HG02759 (cell line): ENCODE measurements around the gene ZNF207.
"Not testable (repeated sequence)": the region's sequence is repeated elsewhere in the genome, so short reads cannot be mapped to it uniquely, and the experiment has no call there.

ENCODE experiments used
- ATAC-seq: cut with Tn5 transposase; IDR thresholded peaks from one replicate; pipeline ENCODE4 v1.9.1; 2021; ENCODE audit warnings: mild to moderate bottlenecking, moderate library complexity; ENCODE audit not compliant: unreplicated experiment

ZNF207 gene

DNA sequence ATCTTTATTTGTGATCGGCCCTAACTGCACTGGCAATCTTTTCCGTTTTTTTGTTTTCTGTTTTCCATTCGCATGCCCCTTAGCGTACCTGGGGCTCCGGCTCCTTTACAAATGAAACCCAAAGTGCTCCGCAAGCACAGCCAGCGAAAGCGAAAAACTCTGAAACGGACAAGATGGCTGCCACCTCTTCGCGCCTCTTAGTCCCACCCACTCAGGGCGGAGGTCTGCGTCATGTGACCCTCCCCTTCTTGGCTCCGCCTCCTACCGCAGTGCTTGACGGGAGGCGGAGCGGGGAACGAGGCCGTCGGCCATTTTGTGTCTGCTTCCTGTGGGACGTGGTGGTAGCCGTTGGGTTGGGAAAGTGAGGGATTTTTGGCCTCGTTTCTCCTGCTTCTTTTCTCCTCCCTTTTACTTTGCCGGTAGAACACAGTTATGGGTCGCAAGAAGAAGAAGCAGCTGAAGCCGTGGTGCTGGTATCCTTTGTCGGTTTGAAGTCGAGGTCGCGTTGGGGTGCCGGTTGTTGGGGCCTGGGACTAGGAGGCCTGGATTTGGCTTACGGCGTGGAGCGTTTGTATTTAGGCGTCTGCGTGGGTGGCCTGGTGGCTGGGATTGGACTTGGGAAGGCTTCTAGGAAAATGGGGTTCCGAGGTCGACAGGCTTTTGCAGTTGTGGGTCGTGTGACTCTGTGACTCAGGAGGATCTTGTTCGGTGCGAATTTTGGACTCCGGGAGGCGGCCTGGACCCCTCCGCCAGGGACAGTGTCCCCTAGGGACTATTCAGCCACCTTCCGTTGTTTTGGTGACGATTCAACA, at the start of gene ZNF207:
Gene ZNF207 (plus strand): TSS at position 304 of the 812 bp plus-strand sequence. CDS start 129 bp downstream, at position 433.
- ATAC-seq: peak; percentile 94

DNA sequence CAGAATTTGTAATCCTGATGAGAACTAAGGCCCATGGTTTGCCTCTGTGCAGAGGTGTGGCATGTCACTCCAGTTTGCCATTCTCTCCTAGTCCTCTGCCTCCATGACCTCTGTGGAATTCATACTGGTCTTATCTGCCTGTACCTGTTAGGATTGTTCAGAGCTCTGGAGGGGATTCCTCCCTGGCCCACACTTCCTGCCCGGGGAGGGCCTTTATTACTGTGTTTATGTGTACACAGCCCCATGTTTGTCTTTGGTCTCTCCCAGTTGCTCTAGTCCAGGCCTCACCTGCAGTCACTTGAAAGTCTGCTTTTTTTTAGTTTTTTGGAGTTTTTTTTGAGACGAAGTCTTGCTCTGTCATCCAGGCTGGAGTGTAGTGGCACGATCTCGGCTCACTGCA, 47.9 kb upstream of the ZNF207 start:
- ATAC-seq: no peak

DNA sequence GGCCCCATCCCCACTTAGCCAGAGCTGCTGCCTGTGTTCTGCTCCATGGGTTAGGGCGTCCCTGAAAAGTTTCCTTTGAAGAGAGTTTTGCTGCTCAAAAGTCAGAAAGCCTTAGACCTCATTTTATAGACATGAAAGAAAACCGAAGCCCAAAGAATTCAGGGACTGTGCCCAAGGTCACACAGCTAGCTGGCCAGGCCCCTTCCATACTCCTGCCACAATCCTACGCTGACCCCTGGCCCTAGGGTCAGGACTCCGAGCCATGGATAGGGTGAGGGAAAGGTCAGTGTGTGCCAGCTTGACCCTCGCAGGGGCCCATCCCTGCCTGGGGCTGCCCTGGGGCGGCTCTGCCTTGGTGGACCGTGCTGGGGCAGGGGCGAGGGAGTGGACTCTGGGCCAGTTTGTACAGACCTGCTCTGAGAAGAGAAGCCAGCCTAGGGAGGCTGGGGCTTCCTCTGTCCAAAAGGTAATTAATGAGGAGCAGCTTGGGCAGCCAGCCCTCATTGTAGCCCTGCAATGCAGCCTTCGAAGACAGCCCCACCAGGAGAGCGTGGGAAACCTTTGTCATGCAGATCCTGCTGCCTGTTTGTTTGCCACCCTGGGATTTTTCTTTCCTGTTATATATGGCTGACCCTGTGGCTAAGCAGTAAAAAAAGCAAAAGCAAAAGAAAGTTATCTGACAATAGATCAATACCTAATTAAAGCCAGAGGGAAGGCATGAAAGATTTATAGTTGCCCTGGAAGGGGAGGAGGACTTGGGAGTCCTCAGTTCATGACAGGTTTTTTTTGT, 46.9 kb upstream of the ZNF207 start:
- ATAC-seq: no peak

DNA sequence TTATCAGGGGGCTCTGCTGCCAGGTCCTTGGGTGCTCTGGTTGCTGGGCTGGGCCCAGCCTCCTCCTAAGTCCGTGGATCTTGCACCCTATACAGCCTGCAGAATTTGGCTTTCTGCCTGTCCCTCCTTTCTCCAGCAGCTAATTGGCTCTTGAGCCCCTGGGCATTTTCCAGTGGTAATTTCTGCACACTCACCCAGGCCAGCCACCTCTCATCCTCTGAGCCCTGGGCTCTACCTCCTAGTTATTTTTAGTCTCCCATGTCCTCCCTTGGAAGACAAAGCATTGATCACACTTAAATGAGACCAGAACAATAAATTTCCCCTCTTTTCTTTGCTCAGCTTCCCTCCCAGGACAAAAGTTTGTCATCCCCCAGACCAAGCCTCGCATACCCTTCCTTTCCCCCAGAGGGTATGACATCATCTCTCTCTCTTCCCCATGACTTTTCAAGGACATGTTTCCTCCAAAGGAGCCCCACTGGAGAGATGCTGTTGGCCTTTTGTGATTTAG, 46.1 kb upstream of the ZNF207 start:
- no peak for ATAC-seq

DNA sequence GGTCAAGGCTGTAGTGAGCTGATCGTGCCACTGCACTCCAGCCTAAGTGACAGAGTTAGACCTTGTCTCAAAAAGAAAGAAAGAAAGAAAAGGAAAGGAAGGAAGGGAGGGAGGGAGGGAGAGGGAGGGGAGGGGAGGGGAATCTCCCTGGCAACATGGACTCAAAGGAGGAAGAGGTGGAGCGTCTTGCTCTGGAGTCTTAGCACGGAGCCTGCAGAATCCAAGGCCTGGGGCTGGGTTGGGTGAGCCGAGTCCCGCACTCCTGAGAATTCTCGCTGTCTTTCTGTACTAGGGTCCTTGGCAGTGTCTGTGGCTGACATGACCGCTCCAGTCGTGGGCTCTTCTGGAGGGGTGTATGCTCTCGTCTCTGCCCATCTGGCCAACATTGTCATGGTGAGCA, 44.9 kb upstream of the ZNF207 start:
- ATAC-seq: no peak

DNA sequence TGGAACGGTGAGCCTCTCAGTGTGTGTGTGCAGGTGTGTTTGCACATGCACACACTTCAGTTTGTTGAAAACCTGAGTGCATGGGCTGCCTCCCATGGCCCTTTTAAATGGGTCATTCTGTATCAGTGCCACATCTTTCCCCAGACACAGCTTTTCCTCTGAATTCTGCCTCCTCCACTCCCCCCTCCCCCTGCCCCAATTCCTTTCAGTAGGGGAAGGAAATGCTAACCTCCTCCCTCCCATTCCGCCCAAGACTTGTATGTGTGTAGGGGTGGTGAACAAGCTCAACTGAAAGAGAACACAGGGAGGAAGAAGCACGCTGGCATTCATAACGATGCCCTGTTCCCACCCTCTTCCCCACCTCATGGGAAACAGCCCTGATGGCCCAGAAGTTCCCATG, 42.3 kb upstream of the ZNF207 start:
- ATAC-seq: no peak

DNA sequence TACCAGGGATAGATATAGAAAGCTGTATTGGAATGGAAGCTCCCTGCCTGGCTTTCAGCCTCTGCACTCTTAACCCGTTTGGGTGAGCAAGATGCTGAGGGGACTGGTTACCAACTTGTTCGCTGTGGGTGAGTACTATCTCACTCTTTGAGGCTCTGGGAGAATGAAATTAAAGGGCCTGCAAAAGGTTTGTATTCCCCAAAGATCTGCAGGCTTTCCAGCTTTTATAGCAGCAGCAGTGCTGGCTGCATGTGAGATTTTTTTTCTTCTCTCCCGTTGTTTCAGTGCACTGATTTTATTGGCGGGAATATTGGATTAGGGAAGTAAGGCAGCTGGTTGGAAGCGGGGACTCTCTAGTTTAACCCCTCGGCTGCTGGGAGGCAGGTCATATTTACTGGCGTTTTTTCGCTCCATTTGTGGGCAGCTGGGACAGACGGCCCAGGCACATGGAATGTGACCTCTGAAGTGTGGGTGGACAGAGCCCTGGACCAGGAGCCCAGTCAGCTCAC, 38.9 kb upstream of the ZNF207 start:
- ATAC-seq: no peak

DNA sequence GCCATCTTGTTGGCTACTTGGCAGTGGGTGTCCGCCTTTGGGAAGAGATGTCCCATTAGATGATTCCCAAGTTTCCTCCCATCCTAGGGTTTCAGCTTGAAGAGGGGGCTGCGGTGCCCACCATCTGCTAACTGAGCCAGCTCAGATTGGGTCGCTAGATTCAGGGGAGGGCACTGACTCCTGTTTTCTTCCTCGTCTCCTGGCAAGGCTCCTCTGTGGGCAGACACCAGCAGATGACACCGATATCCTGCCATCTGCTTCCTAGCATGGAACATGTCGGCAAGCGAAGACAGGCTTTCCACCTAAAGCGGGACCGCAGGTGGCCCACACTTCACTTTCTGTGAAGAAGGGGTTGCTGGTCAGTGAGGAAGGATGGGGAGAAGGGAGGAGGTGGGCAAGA, 35.3 kb upstream of the ZNF207 start:
- ATAC-seq: no peak

DNA sequence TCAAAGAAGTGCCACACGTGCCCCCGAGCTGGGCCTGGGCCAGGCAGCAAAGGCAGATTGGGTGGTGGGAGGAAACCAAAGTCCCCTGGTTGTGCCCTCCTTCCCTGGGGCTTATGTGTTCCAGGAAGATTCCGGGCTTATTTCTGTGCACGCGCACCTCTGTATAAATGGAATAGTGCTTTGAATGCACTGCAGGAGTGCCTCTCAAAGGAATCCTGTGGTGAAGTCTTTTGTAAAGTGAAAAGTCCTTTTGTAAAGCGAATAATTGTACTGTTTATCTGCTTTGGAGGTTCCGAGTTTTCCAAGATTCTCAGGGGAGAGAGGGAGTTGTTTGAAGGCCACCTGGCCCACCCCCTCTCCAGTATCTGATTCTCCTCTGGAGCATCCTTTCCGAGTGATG, 34.8 kb upstream of the ZNF207 start:
- ATAC-seq: no peak

DNA sequence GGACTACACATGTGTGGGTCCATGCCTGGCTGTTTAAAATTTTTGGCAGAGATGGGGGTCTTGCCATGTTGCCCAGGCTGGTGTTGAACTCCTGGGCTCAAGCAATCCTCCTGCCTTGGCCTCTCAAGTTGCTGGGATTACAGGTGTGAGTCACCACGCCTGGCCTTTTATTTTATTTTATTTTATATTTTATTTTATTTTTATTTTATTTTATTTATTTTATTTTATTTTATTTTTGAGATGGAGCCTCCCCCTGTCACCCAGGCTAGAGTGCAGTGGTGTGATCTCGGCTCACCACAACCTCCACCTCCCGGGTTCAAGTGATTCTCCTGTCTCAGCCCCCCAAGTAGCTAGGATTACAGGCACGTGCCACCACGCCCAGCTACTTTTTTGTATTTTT, 33.3 kb upstream of the ZNF207 start:
- ATAC-seq: not testable (repeated sequence)

DNA sequence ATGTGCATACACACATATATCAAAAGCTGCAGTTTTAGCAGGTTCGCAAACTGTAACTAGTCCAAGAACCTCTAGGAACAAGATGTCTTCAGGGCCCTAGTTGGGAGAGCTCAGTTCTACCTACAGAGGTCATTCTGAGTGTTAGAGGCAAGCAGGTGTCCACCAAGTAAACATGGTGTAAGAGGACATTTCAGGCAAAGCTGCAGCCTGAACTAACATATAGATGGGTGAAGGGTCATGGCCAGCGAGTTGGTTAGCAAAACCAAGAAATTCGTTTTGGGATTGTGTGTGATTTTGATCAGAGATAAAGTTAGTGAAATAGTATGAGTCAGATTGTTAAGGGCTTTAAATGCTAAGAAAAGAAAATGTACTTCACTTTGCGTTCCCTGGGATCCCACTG, 32.6 kb upstream of the ZNF207 start:
- no peak for ATAC-seq

DNA sequence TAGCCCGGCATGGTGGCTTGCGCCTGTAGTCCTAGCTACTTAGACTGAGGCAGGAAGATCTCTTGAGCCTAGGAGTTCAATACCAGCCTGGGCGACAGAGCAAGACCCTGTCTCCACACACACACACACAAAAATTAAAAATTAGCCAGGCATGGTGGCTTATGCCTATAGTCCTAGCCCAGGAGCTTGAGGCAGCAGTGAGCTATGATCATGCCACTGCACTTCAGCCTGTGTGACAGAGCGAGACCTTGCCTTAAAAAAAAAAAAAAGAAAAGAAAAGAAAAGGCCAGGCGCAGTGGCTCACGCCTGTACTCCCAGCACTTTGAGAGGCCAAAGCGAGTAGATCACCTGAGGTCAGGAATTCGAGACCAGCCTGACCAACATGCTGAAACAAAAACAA, 31.9 kb upstream of the ZNF207 start:
- ATAC-seq: no peak

DNA sequence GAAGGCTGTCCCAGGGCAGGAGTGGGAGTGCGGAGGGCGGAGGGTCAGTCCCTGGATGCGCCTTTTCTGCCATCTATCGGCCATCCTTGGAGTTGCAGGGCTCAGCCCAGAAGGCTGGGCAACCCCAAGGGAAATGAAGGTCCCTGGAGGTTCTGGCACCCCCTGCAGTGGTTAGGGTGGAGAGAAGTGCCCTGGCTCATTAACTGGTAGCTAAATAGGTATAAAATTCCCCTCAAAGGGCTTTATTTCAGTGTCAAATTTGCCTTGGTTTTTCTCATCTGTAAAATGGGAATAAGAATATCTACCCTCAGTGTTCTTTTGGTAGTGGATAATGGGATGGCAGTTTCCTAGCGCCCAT, 30.4 kb upstream of the ZNF207 start:
- no peak for ATAC-seq

DNA sequence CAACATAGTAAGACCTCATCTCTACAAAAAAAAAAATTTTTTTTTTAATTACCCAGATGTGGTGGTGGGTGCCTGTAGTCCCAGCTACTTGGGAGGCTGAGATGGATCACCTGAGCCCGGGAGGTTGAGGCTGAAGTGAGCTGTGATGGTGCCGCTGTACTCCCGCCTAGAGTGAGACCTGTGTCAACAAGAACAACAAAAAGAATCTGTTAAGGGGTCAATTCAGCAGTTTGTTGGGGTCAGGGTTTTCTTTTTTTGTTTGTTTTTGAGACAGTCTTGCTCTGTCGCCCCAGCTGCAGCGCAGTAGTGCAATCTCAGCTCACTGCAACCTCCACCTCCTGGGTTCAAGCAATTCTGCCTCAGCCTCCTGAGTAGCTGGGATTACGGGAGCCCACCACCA, 29.9 kb upstream of the ZNF207 start:
- ATAC-seq: not testable (repeated sequence)

DNA sequence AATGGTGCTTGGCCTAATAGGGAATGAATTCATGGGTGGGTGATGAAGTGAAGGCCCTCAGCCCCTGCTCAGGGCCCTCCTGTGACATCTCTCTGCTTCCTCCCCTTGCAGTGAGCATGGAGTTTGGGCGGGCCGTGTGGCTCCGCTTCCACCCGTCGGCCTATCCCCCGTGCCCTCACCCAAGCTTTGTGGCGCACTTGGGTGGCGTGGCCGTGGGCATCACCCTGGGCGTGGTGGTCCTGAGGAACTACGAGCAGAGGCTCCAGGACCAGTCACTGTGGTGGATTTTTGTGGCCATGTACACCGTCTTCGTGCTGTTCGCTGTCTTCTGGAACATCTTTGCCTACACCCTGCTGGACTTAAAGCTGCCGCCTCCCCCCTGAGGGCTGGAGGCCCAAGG, 29.1 kb upstream of the ZNF207 start:
- no peak for ATAC-seq

DNA sequence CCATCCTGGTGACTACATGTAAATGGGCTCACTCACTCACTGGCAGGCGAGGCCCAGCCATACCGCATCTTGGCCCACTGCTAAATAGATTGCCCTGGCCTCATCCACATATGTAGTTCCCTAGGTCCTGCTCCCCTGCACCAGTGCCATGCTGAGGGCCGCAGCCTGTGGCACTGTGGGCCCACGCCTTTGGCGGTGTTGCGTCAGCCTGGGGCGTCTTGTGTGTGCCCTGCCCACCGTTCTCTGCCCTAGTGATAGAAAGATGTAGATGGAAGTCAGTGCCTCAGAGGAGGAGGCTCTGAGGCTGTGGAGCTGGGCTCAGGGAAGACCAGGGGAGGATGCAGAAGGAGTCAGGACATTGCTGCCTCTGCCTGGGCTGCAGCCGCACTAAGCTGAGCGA, 26.9 kb upstream of the ZNF207 start:
- ATAC-seq: no peak

DNA sequence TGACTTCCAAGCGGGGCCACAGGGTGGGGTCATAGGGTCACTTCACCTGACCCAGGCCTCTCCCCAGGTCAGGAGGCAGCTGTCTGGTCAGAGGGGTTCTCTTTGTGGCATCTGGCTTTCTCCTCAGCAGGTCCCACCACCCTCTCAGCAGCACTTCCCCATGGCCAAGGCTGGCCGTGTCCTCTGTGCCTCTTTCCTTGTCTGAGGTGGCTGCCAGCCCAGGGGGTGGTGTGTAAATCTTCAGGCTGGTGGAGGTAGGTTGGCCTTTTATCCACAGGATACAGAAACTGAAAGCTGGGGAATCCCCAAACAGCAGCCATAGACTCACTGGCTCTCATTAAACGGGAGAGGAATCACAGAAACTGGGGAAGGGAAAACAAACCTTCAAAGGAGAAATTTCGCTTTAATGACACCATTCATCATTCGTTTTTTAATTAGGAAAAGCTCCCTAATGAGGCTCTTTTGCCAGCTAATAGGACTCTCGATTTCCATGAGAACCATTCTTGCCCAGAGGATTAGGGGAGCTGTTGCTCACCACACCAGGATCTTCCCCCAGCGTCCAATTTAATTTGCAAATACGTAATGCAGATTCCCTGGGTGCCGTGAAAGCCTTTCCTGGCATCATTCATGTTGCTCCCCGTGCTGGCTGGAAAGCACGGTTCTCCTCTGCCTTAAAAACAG, 26.0 kb upstream of the ZNF207 start:
- no peak for ATAC-seq

DNA sequence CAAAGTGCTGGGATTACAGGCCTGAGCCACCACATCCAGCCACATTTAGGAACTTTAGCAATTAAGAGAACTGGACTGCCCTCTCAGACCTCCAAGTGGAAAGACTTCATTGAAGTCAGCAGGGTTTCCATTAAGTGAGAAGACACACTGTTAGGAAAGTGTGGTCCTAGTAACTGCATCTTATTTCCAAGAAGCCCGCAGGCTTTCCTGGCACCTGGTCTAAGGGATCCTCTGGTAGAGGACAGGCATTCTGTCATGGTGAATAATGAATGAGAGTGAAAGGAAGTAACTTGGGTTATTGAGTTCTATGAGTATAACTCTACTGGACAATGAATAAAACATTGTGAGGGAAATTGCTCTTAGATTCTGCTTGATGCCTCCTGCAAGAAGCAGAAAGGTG, 22.0 kb upstream of the ZNF207 start:
- ATAC-seq: no peak

DNA sequence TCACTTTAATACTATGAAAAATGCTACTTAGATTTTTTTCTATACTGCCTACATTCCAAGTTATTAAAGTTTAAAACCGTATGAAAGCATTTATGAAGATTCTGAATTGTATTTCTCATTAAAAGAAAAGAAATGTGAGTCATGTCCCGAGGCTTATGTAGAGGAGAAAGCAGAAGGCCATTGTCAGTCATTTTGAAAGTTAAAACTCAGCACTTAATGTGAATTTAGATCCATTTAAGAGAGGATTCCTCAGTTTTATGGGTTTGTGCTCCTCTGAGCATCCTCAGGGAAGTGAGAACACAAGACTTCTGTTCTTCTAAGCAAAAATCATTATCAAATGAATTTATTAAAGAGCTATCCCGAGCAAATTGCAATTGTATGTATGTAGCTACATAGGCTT, 19.8 kb upstream of the ZNF207 start:
- no peak for ATAC-seq

DNA sequence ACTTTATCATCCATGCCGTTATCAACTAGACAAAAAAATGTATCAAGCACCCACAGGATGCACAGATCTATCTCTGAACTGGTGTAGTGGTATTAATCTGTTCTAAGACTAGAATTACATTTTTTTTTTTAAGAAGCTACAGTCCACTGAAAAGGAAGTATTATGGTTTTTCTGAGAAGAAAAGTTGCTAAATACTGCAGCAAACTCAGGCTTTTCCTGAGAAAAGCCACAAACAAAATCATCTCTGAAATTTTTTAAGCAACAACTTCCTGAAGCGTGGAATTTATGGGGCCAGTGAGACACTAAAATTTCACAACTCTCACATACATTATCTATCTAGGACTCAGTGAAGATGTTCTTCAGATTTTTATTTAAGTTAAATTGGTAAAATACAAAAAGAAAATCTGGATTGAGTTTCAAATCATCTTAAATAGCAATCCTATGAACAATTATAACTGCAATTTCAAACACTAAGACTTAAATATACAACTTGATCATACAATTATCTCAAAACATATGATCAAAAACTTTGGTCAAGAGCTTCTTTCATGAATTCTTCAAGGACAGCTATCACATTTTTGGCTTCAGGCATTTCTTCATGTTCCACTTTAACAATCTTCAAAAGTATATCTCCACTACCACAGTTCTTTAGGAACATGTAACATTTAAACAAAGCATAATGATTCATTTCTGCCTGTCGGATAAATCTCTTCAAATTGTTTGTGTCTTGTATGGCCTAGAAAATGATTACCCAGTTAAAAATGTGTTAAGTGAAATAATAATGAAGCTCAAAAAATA, 18.5 kb upstream of the ZNF207 start:
- ATAC-seq: no peak

DNA sequence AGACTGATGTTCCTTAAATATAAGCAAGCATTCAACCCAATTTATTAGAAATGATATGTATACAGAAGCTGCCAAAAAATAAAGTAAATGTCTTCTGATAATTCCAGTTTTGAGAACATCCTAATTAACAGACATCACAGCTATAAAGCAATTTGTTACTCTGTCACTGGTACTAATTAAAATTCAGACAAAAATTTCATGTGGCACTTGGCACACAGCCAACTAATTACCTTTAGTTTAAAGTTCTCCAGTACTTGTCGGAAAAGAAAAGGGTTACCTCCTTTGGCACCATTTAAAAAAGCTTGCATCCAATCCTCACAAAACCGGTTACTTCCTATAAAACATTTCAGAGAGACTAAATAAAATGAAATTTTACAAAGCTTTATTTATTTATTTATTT, 16.8 kb upstream of the ZNF207 start:
- no peak for ATAC-seq
